Measurements from ENCODE around the gene TWIST2. TPM values are rescaled to one million over a fixed set of nuclear protein-coding genes. Genes with fewer than 3 reads are reported as not detected.

Gene TWIST2
- total RNA-seq, 3 donors from 2014 or later = 1.1 to 13.4 (median 3.1) TPM

- DNase-seq (no peak), ATAC-seq (no peak)
- H3K36me3 ChIP-seq (ENCODE audit: low read depth) = no peaks in the 10 kb centered on the region
- TF ChIP-seq CTCF (IDR thresholded peaks at IDR 0.05) = no peak
- no peaks in the 10 kb centered on the region for H3K4me1 ChIP-seq (ENCODE audit: low read depth)
- H3K9me3 ChIP-seq = no peaks in the 10 kb centered on the region
- intact Hi-C loops (cut with DNase I, micrococcal nuclease) = no loop called here
- no peak overlapping the region for H3K4me3 ChIP-seq
These were observed 78.1 kb downstream of the TWIST2 start for GRCh38 chr2:238925816-238926521.

GRCh38 chr2:238926761-238927611 is 79.1 kb downstream of the TWIST2 start:
- H3K9me3 ChIP-seq = no peaks in the 10 kb centered on the region
- DNase-seq = no peak
- no peak for TF ChIP-seq CTCF (IDR thresholded peaks at IDR 0.05)
- ATAC-seq = no peak
- no peak overlapping the region for H3K4me3 ChIP-seq
- H3K36me3 ChIP-seq (ENCODE audit: low read depth) = no peaks in the 10 kb centered on the region
- intact Hi-C loops (cut with DNase I, micrococcal nuclease) = no loop called here
- H3K4me1 ChIP-seq (ENCODE audit: low read depth) = no peaks in the 10 kb centered on the region

- H3K4me3 ChIP-seq = no peak overlapping the region
- no peaks in the 10 kb centered on the region for H3K4me1 ChIP-seq (ENCODE audit: low read depth)
- TF ChIP-seq CTCF (IDR thresholded peaks at IDR 0.05) = no peak
- no peak for ATAC-seq
- H3K9me3 ChIP-seq = no peaks in the 10 kb centered on the region
- no peaks in the 10 kb centered on the region for H3K36me3 ChIP-seq (ENCODE audit: low read depth)
- intact Hi-C loops (cut with DNase I, micrococcal nuclease) = no loop called here
- DNase-seq = no peak
These were observed 80.0 kb downstream of the TWIST2 start for GRCh38 chr2:238927746-238928519.

- no peaks in the 10 kb centered on the region for H3K36me3 ChIP-seq (ENCODE audit: low read depth)
- H3K4me3 ChIP-seq = no peak overlapping the region
- no peaks in the 10 kb centered on the region for H3K4me1 ChIP-seq (ENCODE audit: low read depth)
- TF ChIP-seq CTCF (IDR thresholded peaks at IDR 0.05) = no peak
- DNase-seq = no peak
- H3K9me3 ChIP-seq = no peaks in the 10 kb centered on the region
- no peak for ATAC-seq
- intact Hi-C loops (cut with DNase I, micrococcal nuclease) = no loop called here
These were observed 80.8 kb downstream of the TWIST2 start for GRCh38 chr2:238928520-238929241.

Data from mucosa of descending colon (tissue), 3 donors.